Activated CD4-positive, CD25-positive, alpha-beta regulatory T cell (primary cell): ENCODE results near the gene CDH24.

ENCODE experiments used
- DNase-seq, 4 experiments: peaks; one replicate each; lab custom pipeline; 2025; lab: John Stamatoyannopoulos, UW

Gene CDH24

GRCh38 chr14:23056956-23057756, at the start of gene CDH24:
Gene CDH24 (minus strand): TSS chr14:23057520. CDS start chr14:23055733, 1,787 bp downstream.
- no peak for DNase-seq

GRCh38 chr14:23106747-23107045, 49.4 kb upstream of the CDH24 start:
- DNase-seq: no peak

GRCh38 chr14:23105348-23105824, 48.1 kb upstream of the CDH24 start:
- no peak for DNase-seq

GRCh38 chr14:23104591-23105347, 47.4 kb upstream of the CDH24 start, which contains the start of gene CIROP:
Gene CIROP (minus strand): TSS chr14:23104989. CDS start chr14:23104920, 69 bp downstream.
- no peak for DNase-seq

- no peak for DNase-seq
Measured at GRCh38 chr14:23104070-23104590, 46.8 kb upstream of the CDH24 start.

- DNase-seq: no peak
Measured at GRCh38 chr14:23103581-23103980, 46.3 kb upstream of the CDH24 start.

GRCh38 chr14:23102801-23103200, 45.5 kb upstream of the CDH24 start:
- no peak for DNase-seq

GRCh38 chr14:23101986-23102625, 44.8 kb upstream of the CDH24 start:
- DNase-seq: no peak

GRCh38 chr14:23101213-23101970, 44.1 kb upstream of the CDH24 start:
- no peak for DNase-seq

- no peak for DNase-seq
Measured at GRCh38 chr14:23099212-23099861, 42.0 kb upstream of the CDH24 start.

GRCh38 chr14:23097786-23098185, 40.5 kb upstream of the CDH24 start:
- no peak for DNase-seq

- DNase-seq: no peak
Measured at GRCh38 chr14:23095196-23096108, 38.1 kb upstream of the CDH24 start, which contains the start of gene C14orf119. Gene C14orf119 (plus strand): TSS chr14:23095505. CDS start chr14:23097659, 2,154 bp downstream.

- DNase-seq: no peak
Measured at GRCh38 chr14:23094666-23095195, 37.4 kb upstream of the CDH24 start, which contains the start of gene ACIN1. Gene ACIN1 (minus strand): TSS chr14:23095136. CDS start chr14:23095112, 24 bp downstream.

- no peak for DNase-seq
Measured at GRCh38 chr14:23093991-23094665, 36.8 kb upstream of the CDH24 start.

GRCh38 chr14:23093526-23093925, 36.2 kb upstream of the CDH24 start:
- DNase-seq: no peak

GRCh38 chr14:23093104-23093503, 35.8 kb upstream of the CDH24 start:
- no peak for DNase-seq

- no peak for DNase-seq
Measured at GRCh38 chr14:23091294-23092225, 34.2 kb upstream of the CDH24 start.

- no peak for DNase-seq
Measured at GRCh38 chr14:23090254-23090636, 32.9 kb upstream of the CDH24 start.
